GM12878 (cell line): ENCODE data around the gene PDE6C. TPM values are rescaled to one million over a fixed set of nuclear protein-coding genes. Genes with fewer than 3 reads are reported as not detected.

Experiments used
- ATAC-seq: fragments of 200-7000 bp; cut with Tn5 transposase; 3 replicates; pipeline ENCODE4 v1.9.1; 2020; ENCODE audit warnings: mild to moderate bottlenecking, moderate library complexity
- BruUV-seq: library from RNA; stranded (reverse); fragments of 400-500 nt; replicated peaks from 2 replicates; lab custom pipeline; 2021; lab: Mats Ljungman, UMichigan
- CTCF ChIA-PET: fragments of 300-600 bp; sonication (Branson Sonifier 250); formaldehyde crosslinking; extraction: SDS; loops from one replicate; lab custom pipeline; 2021; ENCODE audit warnings: inconsistent platforms; lab: Yijun Ruan, JAX
- POLR2A ChIA-PET: fragments of 350-600 bp; formaldehyde crosslinking; extraction: SDS; loops from one replicate; lab custom pipeline; 2021; ENCODE audit warnings: inconsistent platforms; lab: Charles Lee
- RAD21 ChIA-PET: fragments of 300-600 bp; sonication (Branson Sonifier 250); formaldehyde crosslinking; loops from one replicate; lab custom pipeline; 2023; ENCODE audit warnings: antibody characterized with exemption; ENCODE audit not compliant: unreplicated experiment; lab: Charles Lee
- SMC1A ChIA-PET: fragments of 300-600 bp; sonication (Branson Sonifier 250); formaldehyde crosslinking; loops from one replicate; lab custom pipeline; 2023; ENCODE audit not compliant: unreplicated experiment, uncharacterized antibody; lab: Charles Lee
- DNase-seq: peaks from one replicate; pipeline ENCODE4 v3.0.0-alpha.2; 2011; ENCODE audit warnings: low read depth, low spot score
- FAIRE-seq: peaks from 3 replicates; lab custom pipeline; 2011; peaks lifted over from hg19 to GRCh38; lab: Jason Lieb, UNC
- H2AFZ ChIP-seq: 2 replicates; pipeline ENCODE4 v1.6.0; 2011; ENCODE audit warnings: low read depth, low read length, control low read depth; ENCODE audit not compliant: control insufficient read depth
- H3K27ac ChIP-seq: 2 replicates; pipeline ENCODE4 v1.5.1; 2011; ENCODE audit warnings: control low read depth; ENCODE audit not compliant: control insufficient read depth, insufficient read depth
- H3K27me3 ChIP-seq, 2 experiments: replicated peaks in 1 of 2; 2 replicates each; pipeline versions ENCODE4 v1.6.0 to v1.6.1; 2011; ENCODE audit warnings: low read length in 1 of 2; ENCODE audit not compliant: control insufficient read depth in 2 of 2, insufficient read depth in 2 of 2
- H3K36me3 ChIP-seq, 2 experiments: 2 replicates each; pipeline ENCODE4 v1.5.1; 2011; ENCODE audit warnings: low read length in 1 of 2; ENCODE audit not compliant: control insufficient read depth in 2 of 2, insufficient read depth in 2 of 2
- H3K4me1 ChIP-seq: 2 replicates; pipeline ENCODE4 v1.6.1; 2011; ENCODE audit warnings: mild to moderate bottlenecking, low read length, moderate library complexity, mixed read lengths; ENCODE audit not compliant: control insufficient read depth, insufficient read depth
- H3K4me2 ChIP-seq: 2 replicates; pipeline ENCODE4 v1.6.0; 2011; ENCODE audit warnings: control low read depth; ENCODE audit not compliant: control insufficient read depth, insufficient read depth
- H3K4me3 ChIP-seq: fragments of 200-600 bp; sonication (generic); 2 replicates; pipeline ENCODE4 v1.5.1; 2016
- H3K79me2 ChIP-seq: 2 replicates; pipeline ENCODE4 v1.6.0; 2011; ENCODE audit warnings: low read length; ENCODE audit not compliant: control insufficient read depth, insufficient read depth
- H3K9ac ChIP-seq: 2 replicates; pipeline ENCODE4 v1.8.0; 2011; ENCODE audit warnings: low read length, control low read depth, mixed read lengths; ENCODE audit not compliant: control insufficient read depth, insufficient read depth
- H3K9me3 ChIP-seq: replicated peaks from 3 replicates; pipeline ENCODE4 v1.5.1; 2011; ENCODE audit warnings: mild to moderate bottlenecking, low read length; ENCODE audit not compliant: control insufficient read depth, insufficient read depth
- H4K20me1 ChIP-seq: 2 replicates; pipeline ENCODE4 v1.6.0; 2011; ENCODE audit not compliant: control insufficient read depth, insufficient read depth
- EP300 ChIP-seq, 2 experiments: fragments of 150-350 bp in 1 of 2; IDR thresholded peaks; 2 replicates each; pipeline ENCODE4 v1.6.1; 2011 to 2012; ENCODE audit warnings: low read depth in 2 of 2, low read length in 2 of 2, borderline replicate concordance in 1 of 2, improper control_type of control experiment in 1 of 2, inconsistent platforms in 1 of 2; ENCODE audit not compliant: control insufficient read depth in 1 of 2
- HCFC1 ChIP-seq: fragments of 150-350 bp; IDR thresholded peaks from 2 replicates; pipeline ENCODE4 v1.6.1; 2014; ENCODE audit warnings: low read length
- WGBS: methylation state at CpG from one replicate; pipeline ENCODE4 v1.1.6; 2016; ENCODE audit warnings: low lambda C conversion rate; ENCODE audit not compliant: insufficient replicate concordance, insufficient coverage; ENCODE audit errors: missing lambda C conversion rate; 5-methylcytosine and 5-hydroxymethylcytosine counted together
- in situ Hi-C: fragments of 300-500 bp; cut with MboI; formaldehyde crosslinking; loops from 9 replicates; pipeline ENCODE4 v1.14.3; 2018; ENCODE audit warnings: mixed read lengths
- intact Hi-C: fragments of 100-400 bp; cut with micrococcal nuclease; formaldehyde crosslinking; loops from one replicate; pipeline ENCODE4 v1.14.2; 2022; ENCODE audit not compliant: unreplicated experiment
- polyA plus RNA-seq, 11 experiments: library from polyadenylated mRNA; depleted of rRNA in 4 of 11; unstranded in 6 of 11; stranded (reverse) in 5 of 11; fragments of >200 nt; fragmentation: Nextera tagmentation in 4 of 11; fragmentation: Illumina TruSeq in 1 of 11; extraction: Ambion mirVana in 4 of 11; extraction: Trizol in 1 of 11; gene quantifications; 1 replicate in 1 of 11; 2 replicates in 10 of 11; pipeline versions ENCODE4 v1.2.1 to v1.2.3, GENCODE V29; 2011 to 2016; ENCODE audit warnings: inconsistent platforms in 2 of 11, missing spikeins in 2 of 11, low read depth in 1 of 11
- total RNA-seq, 4 experiments: library from RNA; depleted of rRNA in 3 of 4; stranded (reverse); fragments of >200 nt in 3 of 4; fragmentation: Illumina TruSeq in 1 of 4; extraction: Trizol in 1 of 4; gene quantifications; 2 replicates each; pipeline versions ENCODE4 v1.2.1 to v1.2.3, GENCODE V29; 2013 to 2021
- TF ChIP-seq, protein P1 (sequence below): IDR thresholded peaks from 2 replicates; pipeline ENCODE4 v1.6.1; 2012; ENCODE audit warnings: low read depth, low read length, improper control_type of control experiment

Gene PDE6C
- total and polyA plus RNA-seq, 10 of the 15 experiments (the other 5 are each of a cell fraction or from before 2014, with no cell fraction given), result not detected

DNA sequence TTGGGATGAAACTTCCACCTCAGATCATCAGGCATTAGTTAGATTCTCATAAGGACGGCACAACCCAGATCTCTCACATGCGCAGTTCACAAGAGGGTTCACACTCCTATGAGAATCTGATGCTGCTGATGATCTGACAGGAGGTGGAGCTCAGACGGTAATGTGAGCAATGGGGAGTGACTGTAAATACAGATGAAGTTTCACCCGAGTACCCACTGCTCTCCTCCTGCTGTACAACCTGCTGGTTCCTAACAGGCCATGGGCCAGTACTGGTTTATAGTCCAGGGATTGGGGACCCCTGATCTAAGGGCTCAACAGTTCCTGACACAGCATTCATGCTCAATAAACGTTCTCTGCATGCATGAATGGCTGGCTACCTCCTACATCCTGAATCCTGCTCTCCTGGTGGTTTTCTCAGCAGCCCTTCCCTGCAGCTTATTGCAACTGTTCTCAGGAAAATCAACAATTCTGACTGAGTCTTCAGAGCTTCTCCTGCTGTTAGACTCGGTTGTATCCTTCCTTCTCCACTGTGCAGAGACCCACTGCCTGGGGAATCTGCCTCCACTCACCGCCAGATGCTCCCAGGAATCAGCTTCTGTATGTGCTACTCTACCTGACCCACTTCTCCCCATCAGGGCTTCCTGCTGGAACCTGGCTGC is 17.4 kb downstream of the PDE6C start:
- ChIA-PET CTCF (no interaction called here), POLR2A (no interaction called here), SMC1A (no interaction called here), RAD21 (no interaction called here)
- intact Hi-C loops (no loop called here), in situ Hi-C loops (no loop called here)
- Histone ChIP-seq H3K9ac (no peak overlapping the region), H4K20me1 (no peaks in the 10 kb centered on the region), H3K27me3 (no peaks in the 10 kb centered on the region), H3K9me3 (no peaks in the 10 kb centered on the region), H3K4me2 (no peak overlapping the region), H3K4me3 (no peak overlapping the region), H2AFZ (no peak overlapping the region), H3K4me1 (no peaks in the 10 kb centered on the region), H3K27ac (no peak overlapping the region), H3K36me3 (no peaks in the 10 kb centered on the region), H3K79me2 (no peaks in the 10 kb centered on the region)
- no peak for DNase-seq
- TF ChIP-seq HCFC1 (no peak), EP300 (IDR thresholded peaks at IDR 0.05; ENCODE audit: borderline replicate concordance in 1 of 2, control insufficient read depth in 1 of 2, low read depth in 2 of 2, low read length in 2 of 2) (no peak)
- TF ChIP-seq, protein P1, sequence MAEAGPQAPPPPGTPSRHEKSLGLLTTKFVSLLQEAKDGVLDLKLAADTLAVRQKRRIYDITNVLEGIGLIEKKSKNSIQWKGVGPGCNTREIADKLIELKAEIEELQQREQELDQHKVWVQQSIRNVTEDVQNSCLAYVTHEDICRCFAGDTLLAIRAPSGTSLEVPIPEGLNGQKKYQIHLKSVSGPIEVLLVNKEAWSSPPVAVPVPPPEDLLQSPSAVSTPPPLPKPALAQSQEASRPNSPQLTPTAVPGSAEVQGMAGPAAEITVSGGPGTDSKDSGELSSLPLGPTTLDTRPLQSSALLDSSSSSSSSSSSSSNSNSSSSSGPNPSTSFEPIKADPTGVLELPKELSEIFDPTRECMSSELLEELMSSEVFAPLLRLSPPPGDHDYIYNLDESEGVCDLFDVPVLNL, result no peak
- WGBS, result 26% methylated on average over 7 of the region's 7 CpGs
- no peak for ATAC-seq
- FAIRE-seq, result no peak
- no TSS peak for BruUV-seq
